HG03457 (cell line): ENCODE data around the gene IMMP2L.

Experiments
- ATAC-seq: cut with Tn5 transposase; IDR thresholded peaks from one replicate; pipeline ENCODE4 v1.9.1; 2021; ENCODE audit warnings: moderate number of reproducible peaks; ENCODE audit not compliant: unreplicated experiment

IMMP2L gene

DNA sequence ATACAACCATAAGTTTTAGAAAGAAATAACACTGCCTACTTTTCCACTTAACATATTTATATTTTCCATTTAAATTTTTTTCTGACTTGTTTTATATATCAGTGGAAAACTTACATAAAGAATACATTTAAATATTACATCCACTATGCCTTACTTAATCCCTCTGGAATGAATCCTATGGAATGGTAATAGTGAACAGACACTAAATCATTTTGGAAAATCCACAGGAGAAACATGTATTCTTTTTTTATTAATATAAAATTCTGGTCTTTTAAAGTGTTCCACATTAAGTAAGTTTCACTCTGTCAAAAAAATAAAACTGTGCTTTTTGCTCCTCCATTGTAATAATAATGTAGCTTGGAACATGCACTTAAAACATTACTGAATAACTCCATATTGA, 708.1 kb downstream of the IMMP2L start:
- ATAC-seq = no peak

DNA sequence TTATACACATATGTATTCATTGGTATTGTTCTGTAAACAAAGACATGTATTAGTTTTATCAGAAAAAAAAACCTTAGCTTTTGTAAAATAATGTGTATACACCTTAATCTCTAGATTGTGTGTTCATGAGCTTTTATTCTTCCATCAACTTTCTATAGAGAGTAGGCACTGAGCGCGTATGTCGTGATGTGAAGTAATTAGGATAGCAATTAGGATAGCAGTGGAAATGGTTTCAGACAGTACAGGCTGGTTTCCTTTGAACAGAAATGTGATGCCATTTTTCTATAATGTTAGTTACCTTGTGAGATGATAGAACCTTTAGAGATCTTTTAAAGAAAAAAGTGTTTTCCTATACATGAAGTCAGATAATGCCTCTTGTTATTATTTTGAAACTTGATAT, 709.0 kb downstream of the IMMP2L start:
- no peak for ATAC-seq

DNA sequence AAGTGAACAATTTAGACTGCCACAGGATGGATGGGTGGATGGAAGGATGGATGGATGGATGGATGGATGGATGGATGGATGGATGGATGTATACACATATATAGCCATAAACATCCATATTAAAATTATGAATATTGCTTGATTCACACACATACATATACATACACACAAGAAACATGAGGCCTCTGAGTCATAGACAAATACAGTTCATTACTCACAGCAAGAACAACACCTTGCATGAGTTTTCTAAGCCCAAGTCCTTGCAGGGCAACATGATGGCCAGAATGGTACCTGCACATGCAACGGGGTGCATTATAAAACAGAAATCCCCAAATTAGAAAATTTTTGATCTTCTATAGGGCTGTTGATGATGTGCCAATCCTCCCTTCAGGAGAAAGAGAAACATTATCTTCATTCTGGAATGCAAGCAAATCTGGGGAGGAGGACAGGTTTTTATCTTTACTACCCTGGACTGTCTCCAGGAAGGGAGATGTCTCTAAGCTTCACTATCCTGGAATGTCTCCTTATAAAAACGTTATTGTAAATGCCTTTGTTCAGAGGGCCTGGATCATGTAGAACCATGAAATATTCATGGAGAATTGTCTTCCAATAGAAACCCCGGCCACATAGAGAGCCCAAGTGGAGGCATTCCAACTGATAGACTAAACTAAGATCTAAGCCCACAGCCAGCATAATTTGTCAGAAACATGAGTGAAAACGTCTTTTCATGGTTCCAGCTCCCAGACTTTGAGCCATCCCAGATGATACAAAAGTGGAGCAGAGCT, 709.9 kb downstream of the IMMP2L start:
- ATAC-seq = no peak

DNA sequence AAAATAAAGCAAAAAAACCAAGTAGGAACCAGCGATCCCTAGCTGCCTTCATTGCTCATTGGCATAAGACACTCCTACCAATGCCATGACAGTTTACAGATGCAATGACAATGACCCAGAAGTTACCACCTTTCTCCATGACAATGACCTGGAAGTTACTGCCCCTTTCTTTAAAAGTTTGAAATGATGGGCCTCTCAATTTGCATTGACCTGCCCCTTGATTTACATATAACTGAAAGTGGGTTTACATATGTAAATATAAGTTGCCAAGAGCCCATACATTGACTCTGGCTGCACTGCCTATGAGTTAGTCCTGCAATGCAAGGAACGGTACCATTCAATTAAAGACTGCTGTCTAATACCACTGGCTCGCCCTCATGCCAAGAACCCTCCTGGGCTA, 712.1 kb downstream of the IMMP2L start:
- ATAC-seq = no peak

DNA sequence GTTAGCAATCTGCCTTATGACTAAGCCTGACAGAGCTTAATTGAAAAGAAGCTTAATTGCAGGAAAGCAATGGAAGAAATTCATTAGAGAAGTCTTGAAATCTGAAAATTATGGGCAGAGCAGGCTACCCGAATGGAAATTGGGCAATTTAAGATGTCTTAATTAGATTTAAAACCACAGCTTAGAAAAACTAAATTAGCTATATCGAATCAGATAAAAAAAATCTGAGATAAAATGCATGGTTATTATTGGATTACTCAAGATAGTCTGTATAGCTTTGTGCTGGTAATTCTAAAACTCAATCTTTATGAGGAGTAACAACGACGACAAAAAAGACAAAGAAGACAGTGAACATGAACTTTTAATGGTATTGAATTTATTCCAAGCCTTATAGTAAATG, 719.5 kb downstream of the IMMP2L start:
- ATAC-seq = no peak

DNA sequence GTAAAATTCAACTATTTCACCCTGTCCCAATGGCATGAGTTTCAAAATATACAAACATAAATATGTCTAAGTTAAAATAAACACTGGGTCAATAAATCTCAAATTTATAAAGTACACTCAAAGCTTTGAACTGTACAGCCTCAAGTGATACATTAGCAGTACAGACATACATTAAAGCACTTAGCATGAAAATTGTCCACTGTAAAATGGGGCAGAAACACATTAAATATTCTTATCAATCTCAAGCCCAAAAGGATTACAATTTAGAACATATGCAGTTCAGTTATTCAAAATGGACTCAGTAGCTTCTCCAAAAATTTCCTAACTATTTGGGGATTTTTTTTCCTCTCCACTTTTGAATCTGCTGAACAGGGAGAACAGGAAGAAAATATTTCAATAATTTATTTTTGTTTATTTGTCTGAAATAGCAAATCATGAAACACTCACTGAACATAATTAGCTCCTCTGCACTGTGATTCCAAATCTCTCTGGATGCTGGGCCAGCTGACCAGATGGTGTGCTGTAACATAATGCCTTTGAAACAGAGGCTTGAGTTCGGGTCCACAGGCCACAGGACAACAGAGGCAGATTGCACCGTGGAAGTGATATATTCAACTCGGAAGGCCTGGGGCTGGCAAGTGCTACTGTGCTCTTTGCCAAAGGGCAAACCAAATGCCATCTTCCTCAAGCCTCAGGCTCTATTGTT, 720.3 kb downstream of the IMMP2L start:
- no peak for ATAC-seq

DNA sequence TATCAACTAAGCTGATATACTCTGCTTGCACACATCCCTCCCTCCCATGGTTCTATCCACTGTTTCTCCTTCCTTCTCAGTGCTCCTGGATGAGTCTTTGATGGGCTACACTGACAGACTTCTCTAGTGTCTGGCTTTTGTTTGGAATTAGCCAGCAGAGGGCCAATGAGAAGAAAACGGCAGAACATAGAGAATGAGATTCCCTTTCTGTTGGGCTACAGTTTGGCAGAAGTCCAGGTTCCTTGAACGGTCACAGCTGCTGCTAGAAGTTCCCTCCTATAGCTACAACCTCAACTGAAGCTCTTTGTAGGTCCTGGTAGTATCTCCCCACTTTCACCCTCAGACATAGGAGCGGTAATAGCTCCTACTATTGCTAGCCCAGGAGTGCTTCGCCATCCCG, 722.4 kb downstream of the IMMP2L start:
- ATAC-seq = no peak

DNA sequence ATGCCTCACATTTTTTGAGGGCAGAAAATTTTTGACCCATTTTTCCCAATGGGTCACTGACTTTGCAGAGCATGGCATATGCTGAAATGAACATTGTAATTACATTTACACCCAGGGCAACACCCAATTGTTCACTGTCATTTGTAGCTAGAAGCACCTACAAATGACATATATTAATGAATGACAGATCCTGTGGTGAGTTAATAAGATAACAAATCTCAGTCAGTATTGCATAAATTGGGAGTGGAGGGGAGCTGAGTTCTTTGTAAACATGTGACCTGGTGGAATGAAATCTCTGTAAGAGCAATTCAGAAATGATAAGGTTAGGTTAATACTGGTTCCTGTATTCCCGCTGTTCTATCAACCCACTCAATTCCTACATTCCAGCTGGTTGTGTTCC, 726.4 kb downstream of the IMMP2L start:
- ATAC-seq = no peak

DNA sequence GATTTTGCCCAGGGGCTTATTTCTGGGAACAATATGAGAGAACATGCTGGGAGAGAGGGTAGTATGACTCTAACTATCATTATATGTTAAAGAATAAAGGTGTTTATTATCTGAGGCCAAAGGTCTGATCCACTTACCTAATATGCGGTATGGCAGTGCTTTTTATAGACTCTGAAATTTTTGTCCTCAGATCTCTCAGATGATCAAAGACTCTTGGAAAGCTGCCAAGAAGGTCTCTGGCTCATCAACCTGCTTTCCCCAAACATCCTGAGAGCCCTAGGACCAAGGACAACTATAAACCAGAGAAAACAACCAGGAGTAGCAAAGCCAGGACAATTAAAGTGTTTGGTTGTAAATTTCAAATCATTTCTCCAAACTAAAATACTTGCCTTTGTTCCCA, 727.1 kb downstream of the IMMP2L start:
- ATAC-seq = no peak

DNA sequence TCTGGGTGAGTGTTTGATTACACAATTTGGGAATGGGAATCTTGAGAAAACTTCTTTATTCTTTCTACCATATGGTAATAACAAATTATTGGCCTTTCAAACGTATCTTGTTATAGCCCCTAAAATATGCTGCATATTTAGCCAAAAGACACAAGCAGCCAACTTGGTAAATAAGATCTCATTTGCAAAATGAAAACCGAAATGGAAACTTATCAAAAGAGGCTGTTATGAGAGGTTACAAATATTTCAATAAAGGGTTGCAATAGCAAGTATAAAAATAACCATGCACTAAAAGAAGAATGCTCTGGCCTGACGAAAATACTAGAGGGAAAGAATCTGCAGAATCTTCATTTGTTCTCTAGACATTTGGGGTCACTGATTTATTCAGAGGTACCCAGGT, 730.9 kb downstream of the IMMP2L start:
- no peak for ATAC-seq

DNA sequence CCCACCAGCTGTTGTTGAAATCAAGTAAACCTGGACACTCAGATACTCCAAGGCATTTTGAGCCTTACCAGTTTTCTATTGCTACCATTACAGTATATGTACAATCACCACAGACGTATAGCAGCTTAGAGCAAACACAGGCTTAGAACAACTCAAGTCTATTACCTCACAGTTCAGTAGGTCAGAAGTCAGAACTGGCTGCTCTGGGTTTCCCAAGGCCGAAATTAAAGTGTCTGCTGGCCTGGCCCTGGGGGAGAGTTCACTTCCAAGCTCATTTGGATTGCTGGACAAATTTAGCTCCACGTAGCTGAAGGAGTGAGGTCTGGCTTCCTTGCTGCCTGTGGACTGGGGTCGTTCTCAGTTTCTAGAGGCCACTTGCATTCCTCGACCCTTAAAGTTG, 731.5 kb downstream of the IMMP2L start:
- no peak for ATAC-seq

DNA sequence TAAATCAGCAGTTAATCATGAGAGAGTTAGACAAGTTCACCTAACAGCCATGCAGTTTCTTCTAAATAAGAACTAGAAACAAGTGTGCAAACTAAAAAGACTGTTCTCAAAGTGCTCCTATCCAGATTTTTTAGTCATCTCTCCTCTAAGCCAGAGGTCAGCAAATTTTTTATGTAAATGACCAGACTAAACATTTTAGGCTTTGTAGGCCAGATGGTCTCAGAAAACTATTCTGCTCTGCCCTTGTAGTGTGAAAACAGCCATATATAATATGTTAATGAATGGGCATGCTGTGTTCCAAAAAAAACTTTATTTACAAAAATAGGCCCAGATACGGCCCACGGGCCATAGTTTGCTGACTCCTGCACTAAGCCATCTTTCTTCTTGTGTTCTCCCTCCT, 734.4 kb downstream of the IMMP2L start:
- no peak for ATAC-seq

DNA sequence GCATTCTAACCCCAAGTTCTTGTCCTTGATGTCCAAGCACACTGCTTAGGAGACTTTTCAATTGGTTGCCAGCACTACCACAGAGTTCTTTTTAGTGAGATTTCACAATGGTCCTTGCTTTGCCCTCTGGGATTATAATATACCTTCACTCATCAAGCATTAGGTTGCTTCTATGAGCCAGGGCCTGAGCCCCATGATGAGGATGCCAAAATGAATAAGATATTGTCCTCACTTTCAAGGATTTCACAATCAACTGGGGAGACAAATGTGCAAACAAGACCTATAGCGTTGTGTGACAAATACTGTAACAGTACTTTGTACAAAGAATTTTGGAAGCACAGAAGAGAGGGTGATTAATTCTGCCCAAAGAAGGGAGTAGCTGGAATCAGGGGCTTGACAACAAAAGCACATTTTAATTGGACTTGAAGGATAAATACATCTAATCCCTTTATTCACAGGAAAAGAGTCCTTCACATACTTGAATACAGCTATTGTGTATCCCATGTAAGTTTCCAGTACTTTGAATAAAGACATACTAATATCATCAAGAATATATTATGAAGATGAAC, 734.9 kb downstream of the IMMP2L start:
- no peak for ATAC-seq

DNA sequence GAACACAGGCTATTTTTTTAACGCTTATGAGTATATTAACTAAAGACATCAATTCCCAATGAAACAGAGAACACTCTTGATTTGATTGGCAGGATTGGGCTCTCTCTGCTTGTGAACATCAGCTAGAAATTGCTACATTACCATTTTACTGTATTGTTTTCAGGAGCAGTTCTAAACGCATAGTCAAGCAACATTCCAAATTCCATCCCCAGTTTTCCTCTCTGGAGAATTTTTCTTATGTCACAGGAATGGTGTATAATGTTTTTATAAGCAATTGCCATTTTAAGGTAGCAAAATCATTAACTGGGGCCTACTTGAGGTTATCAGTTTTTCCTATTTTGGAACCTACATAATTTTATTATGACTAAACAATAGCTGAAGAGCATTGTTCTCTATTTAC, 748.3 kb downstream of the IMMP2L start:
- ATAC-seq = no peak

DNA sequence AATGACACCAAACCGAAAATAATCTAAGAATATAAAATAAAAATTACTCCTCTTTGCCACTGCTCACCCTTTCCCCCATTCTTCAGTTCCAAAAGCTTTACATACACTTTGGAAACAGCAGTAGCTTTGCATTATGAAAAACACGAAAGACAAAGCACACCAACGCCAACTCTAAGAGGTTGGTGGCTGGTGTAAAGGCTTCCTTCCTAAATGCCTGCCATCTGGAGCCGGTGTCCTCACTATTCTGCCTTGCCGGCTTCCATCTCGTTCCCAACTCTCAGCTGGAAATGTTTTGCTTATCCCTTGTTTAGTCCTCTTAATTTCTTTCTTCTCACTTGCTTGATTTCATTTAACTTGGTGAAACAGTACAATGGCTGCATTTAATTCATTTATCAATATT, 752.5 kb downstream of the IMMP2L start:
- ATAC-seq = no peak

DNA sequence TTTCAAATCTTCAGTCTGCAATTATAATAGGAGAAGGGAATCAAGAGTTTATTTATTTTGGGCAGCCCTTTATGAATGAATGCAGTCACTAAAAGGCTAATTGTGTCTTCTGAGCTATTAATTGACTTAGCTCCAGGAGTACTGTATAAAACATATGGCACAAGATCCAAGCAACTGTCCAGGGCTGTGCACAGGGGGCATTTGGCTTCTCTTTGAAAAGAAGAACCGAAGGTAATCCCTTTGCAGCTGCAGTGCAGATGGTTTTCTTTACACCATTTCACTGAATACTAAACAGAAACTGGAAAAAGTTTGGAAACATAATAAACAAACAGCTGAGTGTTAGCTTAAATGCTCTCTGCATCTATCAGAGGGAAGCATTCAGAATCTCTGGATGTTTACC, 753.9 kb downstream of the IMMP2L start:
- no peak for ATAC-seq

DNA sequence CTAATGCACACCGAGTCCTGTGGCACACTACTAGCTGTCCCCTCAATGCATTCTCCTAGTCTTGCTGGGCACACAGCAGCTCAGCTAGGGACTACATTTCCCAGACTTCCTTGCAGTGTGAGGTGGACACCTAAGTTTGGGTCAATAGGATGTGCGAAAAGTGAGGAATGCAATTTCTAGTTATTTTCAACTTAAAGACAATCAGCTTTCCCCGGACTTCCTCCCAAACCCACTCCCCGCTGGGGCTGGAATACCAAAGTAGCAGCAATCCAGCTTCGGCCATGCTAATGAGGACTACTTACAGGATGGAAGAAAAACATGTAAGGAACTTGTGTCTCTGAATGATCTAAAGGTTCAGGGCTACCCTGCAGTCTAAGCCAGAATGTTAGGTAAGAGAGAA, 757.8 kb downstream of the IMMP2L start:
- ATAC-seq = no peak

DNA sequence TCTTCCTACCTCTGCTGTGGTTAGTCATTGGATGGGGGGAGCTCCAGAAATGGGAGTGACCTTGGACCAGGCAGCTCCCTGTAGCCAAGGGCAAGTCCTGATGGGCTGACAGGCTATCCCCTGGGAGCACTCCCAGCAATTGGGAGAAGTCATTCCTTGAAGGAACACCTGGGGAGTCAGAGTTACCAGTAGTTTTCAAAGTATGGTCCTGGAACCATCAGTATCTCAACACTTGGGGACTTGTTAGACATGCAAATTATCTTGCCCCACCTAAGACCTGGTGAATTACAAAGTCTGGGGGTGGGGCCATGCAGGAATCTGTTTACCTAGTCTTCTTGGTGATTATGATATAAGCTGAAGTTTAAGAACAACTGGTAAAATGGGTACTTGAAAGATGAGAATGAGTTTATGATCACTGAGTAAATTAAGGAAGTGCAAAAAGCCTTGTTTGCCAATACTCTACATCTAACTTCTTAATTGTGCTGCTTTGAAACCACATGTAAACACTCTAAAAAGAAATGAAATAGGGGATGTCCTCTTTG, 758.6 kb downstream of the IMMP2L start:
- no peak for ATAC-seq

DNA sequence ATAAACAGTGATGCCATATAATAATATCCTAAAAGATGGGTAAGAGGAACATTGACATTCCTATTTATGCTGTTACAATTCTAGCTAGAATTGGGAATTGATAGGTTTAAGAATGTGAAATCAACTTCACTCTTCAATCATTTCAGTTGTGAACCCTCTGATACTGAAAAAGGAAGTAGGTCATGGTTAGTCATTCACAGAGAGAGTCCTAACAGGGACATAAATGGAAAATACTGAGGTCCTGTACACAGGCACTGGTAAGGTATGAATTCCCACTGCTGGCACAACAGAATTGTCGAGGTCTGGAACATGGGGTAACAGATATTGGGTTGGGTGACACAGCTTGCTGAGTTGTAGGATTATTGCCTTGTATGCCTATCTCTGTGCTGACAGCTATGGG, 760.8 kb downstream of the IMMP2L start:
- peak; percentile 96 for ATAC-seq

DNA sequence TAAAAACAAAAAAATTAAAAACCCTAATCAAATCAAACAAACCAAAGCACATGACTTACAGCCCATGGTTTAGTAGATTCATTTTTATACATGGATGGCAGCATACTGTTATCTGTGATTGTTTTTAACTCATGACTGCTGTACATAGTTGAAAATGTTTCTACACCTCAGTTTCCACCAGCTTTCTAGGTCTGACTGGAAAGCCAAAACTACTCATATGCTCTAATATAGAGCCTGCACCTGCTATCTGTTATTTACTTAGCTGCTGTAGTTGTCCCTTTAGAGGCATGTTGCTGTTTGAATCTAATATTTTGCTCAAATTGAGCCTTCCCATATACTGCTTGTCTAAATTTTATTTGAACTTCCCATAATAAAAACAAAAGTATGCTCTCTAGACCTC, 761.3 kb downstream of the IMMP2L start:
- no peak for ATAC-seq

DNA sequence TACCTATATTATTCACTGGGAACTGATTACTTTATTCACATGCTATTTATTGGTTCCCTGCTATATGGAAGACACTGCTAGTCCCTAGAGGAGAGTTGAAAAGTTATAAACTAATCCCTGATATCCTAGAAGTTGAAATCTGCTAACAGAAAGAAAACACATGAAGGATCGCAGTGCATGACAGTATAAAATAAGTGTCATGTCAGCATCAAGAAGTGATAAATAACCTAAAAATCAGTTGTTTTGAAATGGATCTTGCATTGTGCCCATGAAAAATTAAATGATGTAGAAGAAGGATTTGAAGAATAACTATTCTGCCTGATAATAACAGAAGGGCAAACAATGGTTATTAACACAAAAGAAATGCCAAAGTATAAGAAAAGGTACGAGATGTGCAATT, 764.6 kb downstream of the IMMP2L start:
- ATAC-seq = no peak

DNA sequence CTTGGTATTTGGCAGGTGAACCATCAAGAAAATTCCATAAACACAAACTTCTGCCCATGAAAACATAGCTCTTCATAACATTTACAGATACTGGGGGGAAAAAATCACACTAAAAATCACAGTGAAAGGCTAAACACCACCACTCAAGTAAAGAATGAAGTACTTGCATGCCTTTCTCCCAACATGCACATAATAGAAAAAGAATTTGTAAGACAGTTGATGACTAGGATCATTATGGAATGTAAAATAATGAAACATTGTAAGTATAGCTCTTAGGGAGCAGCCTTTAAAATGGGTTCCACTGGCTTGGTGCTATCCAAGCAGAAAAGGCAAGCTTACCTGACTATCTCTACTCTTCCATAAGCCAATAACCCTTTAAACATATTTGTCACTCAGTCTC, 771.3 kb downstream of the IMMP2L start:
- ATAC-seq = no peak
